GM18867 (cell line): Measurements from ENCODE around the gene GPRC5B.

Source experiments
- ATAC-seq: cut with Tn5 transposase; IDR thresholded peaks from one replicate; pipeline ENCODE4 v1.9.1; 2021; ENCODE audit warnings: mild to moderate bottlenecking, moderate library complexity; ENCODE audit not compliant: unreplicated experiment

Gene GPRC5B

GRCh38 chr16:19822533-19822932 is 62.1 kb downstream of the GPRC5B start:
- ATAC-seq: no peak

GRCh38 chr16:19817875-19818274 is 66.8 kb downstream of the GPRC5B start:
- no peak for ATAC-seq

- ATAC-seq: no peak
These were observed 67.5 kb downstream of the GPRC5B start for GRCh38 chr16:19817122-19817521.

GRCh38 chr16:19815418-19815817 is 69.2 kb downstream of the GPRC5B start:
- ATAC-seq: no peak

- no peak for ATAC-seq
These were observed 71.7 kb downstream of the GPRC5B start for GRCh38 chr16:19812986-19813385.

- ATAC-seq: no peak
These were observed 73.6 kb downstream of the GPRC5B start for GRCh38 chr16:19810817-19811731.

- no peak for ATAC-seq
These were observed 75.0 kb downstream of the GPRC5B start for GRCh38 chr16:19809693-19810092.

- no peak for ATAC-seq
These were observed 75.5 kb downstream of the GPRC5B start for GRCh38 chr16:19809121-19809635.

- ATAC-seq: no peak
These were observed 76.5 kb downstream of the GPRC5B start for GRCh38 chr16:19808061-19808641.
